GM18505 (cell line): ENCODE results near the gene FAM117B.
"Not testable (repeated sequence)": the region's sequence is repeated elsewhere in the genome, so short reads cannot be mapped to it uniquely, and the experiment has no call there.

Experiments
- ATAC-seq: cut with Tn5 transposase; IDR thresholded peaks from one replicate; pipeline ENCODE4 v1.9.1; 2021; ENCODE audit not compliant: unreplicated experiment
- POLR2A ChIP-seq: IDR thresholded peaks from 4 replicates; pipeline ENCODE4 v1.6.1; 2011; ENCODE audit warnings: borderline replicate concordance; ENCODE audit not compliant: insufficient read depth, insufficient read length; ENCODE audit errors: extremely low read depth

The FAM117B gene

DNA sequence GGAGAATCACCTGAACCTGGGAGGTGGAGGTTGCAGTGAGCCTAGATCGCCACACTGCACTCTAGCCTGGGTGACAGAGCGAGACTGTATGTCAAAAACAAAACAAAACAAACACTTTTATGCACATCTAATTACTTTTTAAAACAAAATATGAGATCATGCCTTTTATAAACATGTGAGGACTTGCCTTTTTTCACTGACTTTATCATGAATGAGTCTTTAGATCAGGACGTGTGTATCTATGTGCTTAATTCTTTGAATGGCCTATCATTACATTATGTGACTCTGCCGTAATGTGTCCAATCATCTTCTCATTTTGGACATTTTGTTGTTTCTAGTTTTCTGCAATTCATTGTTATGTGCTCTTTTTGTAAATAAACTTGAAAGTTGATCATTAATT, 58.7 kb downstream of the FAM117B start:
- TF ChIP-seq POLR2A: no peak
- no peak for ATAC-seq

DNA sequence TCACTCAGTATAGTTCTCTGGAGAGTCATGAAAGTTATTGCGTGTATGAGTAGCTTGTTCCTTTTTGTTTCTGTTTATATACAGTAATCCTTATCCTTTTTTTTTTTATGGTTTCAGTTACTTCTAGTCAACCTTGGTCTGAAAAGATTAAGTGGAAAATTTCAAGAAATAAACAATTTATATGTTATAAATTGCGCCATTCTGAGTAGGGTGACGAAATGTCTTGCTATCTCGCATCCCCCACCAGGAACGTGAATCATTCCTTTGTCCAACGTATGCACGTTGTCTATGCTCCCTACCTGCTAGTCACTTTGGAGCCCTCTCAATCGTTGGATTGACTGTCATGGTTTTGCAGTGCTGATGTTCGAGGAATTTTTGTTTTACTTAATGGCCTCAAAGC, 60.4 kb downstream of the FAM117B start:
- ATAC-seq: no peak
- no peak for TF ChIP-seq POLR2A

DNA sequence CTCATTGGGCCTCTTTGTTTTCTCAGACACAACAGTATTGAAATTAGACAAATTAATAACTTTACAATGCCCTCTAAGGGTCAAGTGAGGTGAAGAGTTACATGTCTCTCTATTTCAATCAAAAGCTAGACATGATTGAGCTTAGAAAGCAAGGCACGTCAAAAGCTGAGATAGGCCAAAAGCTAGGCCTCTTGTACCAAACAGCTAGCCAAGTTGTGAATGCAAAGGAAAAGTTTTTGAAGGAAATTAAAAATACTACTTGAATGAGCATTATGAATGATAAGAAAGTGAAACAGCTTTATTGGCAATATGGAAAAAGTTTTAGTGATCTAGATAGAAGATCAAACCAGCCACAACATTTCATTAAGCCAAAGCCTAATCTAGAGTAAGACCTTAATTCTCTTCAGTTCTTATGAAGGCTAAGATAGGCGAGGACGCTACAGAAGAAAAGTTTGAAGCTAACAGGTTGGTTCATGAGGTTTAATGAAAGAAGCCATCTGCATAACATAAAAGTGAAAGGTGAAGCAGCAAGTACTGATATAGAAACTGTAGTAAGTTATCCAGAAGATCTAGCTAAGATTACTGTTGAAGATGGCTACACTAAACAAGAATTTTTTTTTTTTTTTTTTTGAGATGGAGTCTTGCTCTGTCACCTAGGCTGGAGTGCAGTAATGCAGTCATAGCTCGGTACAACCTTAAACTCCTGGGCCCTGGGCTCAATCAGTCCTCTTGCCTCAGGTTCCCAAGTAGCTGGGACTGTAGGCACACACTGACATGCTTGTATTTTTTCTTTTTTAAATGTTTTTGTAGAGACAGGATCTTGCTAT, 65.5 kb downstream of the FAM117B start:
- no peak for TF ChIP-seq POLR2A
- ATAC-seq: no peak

DNA sequence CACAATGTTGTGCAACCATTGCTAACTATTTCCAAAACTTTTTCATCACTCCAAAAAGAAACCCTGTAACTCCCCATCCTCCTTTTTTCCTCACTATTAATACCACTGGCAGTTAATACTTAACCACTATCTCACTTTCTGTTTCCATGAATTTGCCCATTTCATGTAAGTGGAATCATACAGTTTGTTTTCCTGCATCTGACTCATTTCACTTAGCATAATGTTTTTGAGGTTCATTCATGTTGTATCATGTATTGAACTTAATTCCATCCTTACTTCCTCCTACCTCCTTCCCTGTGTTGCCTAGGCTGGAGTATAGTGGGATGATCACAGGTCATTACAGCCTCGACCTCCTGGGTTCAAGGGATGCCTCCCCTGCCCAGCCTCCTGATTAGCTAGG, 68.3 kb downstream of the FAM117B start:
- no peak for ATAC-seq
- no peak for TF ChIP-seq POLR2A

DNA sequence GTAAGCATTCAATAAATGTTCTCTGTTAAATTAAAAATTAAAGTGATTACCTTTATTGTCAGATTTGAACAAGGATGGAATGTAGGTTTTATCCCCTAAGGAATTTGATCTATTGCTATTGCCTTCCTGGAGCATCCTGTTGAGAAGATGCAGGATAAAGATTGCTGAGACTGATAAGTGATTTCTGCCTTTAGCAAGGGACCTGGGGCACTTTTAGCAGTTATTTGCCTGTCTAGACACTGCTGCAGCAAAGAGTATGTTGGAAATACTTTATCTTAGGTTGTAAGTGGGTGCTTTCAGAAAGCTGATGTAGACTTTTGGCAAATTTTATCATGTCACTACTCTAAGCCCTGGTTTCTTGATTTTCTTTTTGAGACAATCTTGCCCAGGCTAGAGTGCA, 69.5 kb downstream of the FAM117B start:
- no peak for ATAC-seq
- TF ChIP-seq POLR2A: no peak

DNA sequence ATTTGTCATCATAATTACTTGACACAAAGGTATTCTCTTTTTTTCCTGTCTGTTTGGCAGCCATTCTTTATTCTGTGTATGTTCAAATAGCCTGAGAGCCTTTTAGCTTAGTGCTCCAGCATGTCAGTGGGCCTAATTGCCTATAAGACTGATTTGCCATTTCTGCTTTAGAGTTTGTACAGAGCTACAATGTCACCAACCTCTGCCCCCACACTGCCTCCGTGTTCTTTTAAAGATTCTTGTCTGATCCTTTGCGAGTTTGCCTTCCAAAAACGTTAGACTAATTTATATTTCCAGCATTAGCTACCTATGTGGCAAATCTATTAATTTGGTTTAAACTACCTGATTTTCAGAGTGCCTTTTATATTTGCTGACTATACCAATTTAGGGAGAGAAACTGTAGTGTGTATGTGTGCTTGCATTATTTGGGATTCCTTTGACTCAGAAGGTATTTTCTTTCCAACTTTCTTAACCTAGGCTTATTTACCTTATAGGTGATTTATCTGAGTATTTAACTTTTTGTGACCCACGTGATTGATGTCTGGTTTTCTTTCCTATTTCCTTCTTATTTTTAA, 70.8 kb downstream of the FAM117B start:
- no peak for ATAC-seq
- no peak for TF ChIP-seq POLR2A

DNA sequence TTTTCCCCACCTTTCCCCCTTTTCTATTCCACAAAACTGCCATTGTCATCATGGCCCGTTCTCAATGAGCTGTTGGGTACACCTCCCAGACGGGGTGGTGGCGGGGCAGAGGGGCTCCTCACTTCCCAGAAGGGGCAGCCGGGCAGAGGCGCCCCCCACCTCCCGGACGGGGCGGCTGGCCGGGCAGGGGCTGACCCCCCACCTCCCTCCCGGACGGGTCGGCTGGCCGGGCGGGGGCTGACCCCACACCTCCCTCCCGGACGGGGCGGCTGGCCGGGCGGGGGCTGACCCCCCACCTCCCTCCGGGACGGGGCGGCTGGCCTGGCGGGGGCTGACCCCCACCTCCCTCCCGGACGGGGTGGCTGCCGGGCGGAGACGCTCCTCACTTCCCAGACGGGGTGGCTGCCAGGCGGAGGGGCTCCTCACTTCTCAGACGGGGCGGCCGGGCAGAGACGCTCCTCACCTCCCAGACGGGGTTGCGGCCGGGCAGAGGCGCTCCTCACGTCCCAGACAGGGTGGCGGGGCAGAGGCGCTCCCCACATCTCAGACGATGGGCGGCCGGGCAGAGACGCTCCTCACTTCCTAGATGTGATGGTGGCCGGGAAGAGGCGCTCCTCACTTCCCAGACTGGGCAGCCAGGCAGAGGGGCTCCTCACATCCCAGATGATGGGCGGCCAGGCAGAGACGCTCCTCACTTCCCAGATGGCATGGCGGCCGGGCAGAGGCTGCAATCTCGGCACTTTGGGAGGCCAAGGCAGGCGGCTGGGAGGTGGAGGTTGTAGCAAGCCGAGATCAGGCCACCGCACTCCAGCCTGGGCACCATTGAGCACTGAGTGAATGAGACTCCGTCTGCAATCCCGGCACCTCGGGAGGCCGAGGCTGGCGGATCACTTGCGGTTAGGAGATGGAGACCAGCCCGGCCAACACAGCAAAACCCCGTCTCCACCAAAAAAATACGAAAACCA, 80.5 kb downstream of the FAM117B start:
- ATAC-seq: not testable (repeated sequence)

DNA sequence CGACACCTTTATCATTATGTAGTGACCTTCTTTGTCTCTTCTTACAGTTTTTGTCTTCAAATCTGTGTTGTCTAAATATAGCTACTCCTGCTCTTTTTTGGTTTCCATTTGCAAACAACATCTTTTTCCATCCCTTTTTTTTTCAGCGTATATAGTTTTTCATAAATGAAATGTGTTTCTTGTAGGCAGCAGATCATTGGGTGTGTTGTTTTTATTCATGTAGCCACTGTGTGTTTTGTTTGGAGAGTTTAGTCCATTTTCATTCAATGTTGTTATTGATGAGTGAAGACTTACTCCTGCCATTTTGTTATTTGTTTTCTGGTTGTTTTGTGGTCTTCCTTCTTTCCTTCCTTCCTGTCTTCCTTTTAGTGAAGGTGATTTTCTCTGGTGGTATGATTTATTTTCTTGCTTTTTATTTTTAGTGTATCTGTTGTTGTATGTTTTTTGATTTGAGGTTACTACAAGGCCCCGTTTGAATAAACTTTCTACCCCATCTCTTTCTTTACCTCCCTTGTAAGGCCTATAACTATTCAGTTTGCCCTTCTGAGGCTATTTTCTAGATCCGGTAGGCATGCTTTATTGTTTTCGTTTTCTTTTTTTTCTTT, 81.4 kb downstream of the FAM117B start:
- no peak for ATAC-seq
- no peak for TF ChIP-seq POLR2A

DNA sequence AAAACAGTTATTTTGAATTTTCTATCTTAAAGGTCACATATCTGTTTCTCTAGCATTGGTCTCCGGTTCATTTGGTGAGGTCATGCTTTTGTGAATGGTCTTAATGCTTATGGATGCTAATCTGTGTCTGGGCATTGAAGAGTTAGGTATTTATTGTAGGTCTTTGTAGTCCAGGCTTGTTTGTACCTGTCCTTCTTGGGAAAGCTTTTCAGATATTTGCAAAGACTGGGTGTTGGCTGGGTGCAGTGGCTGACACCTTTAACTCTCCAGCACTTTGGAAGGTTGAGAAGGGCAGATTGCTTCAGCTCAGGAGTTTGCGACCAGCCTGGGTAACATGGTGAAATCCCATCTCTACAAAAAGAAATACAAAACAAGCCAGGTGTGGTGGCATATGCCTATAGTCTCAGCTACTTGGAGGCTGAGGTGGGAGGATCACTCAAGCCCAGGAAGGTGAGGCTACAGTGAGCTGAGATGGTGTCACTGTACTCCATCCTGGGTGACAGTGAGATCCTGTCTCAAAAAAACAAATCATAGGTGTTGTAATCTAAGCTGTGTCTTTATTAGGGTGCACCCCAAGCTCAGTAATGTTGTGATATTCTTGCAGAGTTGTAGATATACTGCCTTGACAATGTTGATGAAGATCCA, 82.3 kb downstream of the FAM117B start:
- no peak for TF ChIP-seq POLR2A
- ATAC-seq: no peak

DNA sequence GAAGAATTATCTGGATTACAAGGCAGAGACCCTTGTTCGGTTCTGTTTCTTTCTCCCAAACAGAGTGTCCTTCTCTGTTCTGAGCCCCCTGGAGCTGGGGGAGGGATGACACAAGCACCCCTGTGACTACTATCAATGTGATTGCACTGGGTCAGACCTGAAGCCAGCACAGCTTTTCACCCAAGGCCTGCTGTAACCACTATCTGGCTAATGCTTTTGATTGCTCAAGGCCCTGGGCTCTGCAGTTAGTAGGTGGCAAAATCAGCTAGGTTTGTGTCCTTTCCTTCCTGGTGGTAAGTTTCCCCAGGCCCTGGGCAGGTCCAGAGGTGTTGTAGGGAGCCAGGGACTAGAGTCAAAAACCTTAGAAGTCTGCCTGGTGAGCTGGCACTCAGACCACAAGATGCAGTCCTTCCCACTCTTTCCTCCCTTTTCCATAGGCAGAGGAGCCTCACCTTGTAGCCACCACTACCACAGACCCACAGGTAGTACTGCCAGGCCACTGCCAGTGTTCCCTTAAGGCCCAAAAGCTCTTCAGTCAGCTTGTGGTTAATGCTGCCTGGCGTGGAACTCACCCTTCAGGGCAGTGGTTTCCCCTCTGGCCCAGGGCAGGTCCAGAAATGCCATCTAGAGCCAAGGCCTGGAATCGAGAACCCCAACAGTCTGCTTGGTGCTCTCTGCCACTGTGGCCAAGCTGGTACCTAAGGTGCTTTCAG, 83.0 kb downstream of the FAM117B start:
- no peak for ATAC-seq
- no peak for TF ChIP-seq POLR2A

DNA sequence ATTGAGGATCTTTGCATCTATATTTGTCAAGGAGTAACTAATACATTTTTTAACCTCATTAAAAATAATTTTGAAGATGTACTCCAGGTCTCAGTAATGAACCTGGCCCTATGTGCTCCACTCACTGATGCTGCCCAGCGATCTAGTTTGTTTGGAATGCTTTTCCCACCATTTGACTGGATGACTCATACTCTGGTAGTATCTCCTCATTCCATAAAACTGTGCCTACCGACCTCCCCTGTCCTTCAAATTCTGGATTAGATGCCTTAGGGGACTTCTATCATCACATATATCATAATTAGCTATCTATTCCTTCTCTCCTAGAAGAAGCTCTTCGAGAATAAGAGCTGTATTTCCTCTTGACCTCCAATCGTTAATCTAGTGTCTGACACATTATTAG, 83.8 kb downstream of the FAM117B start:
- no peak for ATAC-seq
- no peak for TF ChIP-seq POLR2A

DNA sequence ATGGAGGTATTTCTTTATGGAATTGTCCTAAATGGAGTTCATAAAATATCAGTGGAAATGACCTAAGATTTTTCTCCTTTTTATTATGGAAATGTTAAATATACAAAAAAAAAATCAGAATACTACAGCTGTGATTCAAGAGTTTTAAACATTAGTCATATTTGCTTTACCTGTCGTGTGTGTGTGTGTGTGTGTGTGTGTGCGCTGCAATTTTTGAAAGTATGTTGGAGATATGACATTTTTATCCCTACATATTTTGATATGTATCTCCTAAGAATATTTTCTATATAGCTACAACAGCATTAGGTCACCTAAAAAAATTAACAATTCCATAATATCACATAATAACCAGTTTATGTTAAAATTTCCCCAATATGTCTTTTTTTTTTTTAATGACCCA, 85.5 kb downstream of the FAM117B start:
- no peak for TF ChIP-seq POLR2A
- no peak for ATAC-seq
